ENCODE results near the gene SLC1A1.

The SLC1A1 gene

DNA sequence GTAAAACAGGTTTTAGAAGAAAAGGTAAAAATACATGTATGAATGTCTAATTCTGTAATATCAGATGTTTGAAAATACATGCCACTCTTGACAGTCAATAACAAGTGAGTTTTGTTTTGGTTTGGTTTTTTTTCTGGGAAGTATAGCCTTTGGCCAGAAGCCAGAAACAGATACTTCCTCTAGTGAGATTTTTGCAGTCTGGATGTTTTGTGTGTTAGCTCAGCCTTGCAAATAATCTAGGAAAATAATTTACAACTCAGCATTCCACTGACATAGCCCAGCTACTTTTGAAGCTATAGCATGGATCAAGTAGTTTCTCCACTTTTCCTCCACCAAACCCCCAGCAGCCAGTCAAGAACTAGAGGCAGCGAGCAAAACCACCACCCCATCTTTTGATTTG lies 56.7 kb downstream of the SLC1A1 start:
- DNase-seq: no peak

DNA sequence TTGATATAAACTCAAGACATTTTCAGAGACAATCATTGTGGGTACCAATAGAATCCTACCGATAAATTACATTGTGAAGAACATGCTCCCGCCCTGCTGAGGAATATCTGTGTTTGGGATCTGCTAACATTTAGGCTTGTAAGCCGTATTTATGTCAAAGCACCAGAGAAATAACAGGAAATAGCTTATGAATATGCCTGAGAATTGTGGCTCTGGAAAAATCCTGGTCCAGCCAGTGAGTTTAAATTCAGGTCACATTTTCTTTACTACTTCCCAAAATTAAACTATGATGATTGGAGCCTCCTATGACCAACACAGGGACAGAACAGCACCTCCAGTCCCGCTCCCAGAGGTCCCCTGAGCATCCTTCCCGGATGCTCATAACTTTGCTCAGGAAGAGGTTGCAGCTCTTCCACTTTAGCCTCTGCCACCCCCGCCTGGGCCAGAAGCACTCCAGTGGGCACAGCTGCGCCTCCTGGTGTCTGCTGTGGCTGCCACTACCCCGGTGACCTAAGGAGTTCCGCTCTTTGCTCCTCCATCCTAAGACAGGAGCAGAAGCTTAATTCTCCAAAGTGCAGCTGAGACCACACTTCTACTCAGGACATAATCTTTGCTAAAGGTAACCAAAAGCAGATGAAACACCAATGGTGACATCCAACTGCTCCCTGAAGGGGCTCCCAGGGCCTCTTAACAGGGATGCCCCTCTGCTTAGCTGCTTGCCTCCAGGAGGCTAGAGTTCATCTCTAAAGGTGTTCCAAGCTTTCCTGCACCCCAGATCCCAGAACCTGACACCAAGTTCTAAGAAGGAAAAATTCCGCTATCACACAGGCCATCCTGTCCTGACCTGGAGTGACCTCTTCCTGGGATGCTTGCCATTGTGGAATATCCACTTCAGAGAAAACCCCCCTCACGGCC lies 58.8 kb downstream of the SLC1A1 start:
- DNase-seq: no peak

DNA sequence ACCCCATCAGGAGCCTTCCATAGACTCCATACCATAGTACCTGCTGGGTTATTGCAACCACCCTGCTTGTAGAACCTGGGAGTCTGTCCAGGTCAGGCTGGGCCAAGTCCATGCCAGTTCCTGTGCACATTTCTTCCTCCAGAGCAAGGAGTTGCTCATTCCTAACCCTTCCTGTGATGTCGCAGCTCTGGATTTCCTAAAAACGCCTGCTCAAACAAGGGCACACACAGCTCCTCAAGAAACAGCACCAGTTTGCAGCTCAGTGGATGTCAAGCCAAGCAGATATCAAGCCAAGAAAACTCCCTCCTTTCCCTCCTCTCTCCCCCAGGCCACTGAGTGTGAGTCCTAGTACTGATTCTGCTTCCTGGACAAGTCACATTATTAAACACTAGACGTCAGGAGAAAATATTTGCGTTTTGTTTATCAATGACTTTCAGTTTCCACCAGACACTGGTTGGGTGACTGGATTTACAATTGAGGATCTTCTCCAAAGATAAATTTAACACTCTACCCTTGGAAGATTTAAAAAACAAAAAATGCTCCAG lies 59.6 kb downstream of the SLC1A1 start:
- no peak for DNase-seq

DNA sequence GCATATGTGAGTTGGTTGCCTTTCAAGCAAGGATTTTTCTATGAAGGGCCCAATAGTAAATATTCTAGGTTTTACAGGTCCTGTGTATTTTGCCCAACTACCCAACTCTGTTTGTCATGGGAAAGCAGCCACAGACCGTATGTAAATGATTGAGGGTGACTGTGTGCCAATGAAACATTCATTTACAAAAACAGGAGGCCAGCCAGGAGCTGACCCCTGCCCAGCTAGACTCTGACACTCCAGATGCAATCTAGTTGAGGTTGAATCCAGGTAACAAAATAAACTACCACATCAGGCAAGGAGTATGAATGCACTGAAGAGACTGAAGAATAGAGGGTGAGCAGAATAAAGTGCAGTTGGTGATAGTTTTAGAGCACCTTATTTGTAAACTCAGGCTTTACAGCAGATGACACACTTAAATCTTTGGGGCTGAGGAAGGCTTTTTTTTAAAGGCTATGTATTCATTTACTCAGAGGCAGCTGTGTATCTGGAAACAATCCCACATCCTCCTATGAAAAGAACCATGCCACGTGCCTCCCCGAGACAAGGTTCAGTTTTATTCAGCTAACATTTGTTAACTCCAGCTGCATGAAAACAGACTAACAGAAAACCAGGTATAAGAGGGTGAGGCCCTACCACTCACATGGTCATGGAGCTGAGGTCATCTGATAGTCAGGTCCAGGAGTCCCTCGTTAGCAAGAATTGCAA lies 60.7 kb downstream of the SLC1A1 start:
- DNase-seq: no peak

DNA sequence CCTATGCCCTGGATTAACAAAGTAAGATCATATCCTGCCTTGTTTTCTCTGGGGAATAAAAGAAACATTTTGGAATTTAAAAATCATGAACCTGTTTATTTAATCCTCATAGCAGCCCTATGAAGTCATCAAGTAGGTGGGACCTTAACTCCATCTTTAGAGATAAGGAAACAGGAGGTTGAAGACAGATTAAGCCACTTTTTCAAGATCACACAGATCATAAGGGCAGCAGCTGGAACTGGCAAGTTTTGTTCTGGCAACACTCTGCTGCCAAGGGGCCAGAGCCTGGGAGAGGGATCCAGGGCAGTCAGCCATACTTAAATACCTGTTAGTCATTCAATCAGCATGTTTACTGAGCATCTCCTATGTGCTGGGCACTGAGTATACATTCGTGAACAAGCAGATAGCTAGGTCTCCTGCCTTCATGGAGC lies 63.7 kb downstream of the SLC1A1 start:
- no peak for DNase-seq

DNA sequence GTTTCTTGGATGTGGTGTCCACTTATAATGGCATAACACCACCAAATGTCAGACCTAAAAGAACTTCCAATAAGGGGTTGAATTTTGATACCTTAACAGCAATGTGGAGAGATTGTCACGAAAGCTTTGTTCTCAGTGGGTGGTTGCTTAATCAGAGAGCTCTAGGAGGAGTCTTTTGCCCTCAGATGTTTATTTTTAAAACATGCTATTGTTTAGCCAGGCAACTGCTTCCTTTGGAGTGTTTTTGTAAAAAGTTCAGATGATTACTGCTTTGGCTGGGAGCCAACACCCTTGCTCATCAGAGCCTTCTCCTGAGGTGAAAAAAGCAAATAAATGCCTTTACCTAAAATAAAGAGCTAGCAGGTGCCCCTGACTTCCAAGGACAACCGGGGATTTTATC lies 65.0 kb downstream of the SLC1A1 start:
- no peak for DNase-seq

DNA sequence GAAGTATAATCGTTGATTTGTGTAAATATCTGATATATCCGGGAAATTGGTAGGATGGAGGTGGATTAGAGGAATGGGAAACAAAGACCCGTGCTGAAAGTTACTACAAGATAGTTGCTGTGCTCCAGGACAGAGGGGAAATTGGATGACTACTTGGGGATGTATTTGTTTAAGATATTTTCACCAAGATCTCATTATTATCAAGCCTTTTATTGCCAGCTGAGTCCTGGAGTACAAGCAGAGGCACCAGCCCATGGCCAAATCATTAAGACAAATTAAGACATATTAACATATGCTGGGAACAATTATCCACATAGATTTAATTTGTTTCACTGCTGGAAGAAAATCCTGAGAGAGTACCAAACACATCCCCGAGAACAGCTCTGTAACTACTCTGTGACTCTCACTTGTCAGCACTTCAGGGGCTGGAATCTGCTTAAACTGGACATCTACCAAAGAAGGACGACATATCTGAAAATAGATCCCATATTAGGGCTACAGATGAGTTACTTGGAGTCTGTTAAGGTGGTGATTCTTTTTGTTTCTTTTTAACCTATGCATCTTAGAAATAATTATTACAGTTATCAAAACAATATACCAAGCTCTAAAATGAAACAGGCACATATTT lies 68.2 kb downstream of the SLC1A1 start:
- DNase-seq: no peak

DNA sequence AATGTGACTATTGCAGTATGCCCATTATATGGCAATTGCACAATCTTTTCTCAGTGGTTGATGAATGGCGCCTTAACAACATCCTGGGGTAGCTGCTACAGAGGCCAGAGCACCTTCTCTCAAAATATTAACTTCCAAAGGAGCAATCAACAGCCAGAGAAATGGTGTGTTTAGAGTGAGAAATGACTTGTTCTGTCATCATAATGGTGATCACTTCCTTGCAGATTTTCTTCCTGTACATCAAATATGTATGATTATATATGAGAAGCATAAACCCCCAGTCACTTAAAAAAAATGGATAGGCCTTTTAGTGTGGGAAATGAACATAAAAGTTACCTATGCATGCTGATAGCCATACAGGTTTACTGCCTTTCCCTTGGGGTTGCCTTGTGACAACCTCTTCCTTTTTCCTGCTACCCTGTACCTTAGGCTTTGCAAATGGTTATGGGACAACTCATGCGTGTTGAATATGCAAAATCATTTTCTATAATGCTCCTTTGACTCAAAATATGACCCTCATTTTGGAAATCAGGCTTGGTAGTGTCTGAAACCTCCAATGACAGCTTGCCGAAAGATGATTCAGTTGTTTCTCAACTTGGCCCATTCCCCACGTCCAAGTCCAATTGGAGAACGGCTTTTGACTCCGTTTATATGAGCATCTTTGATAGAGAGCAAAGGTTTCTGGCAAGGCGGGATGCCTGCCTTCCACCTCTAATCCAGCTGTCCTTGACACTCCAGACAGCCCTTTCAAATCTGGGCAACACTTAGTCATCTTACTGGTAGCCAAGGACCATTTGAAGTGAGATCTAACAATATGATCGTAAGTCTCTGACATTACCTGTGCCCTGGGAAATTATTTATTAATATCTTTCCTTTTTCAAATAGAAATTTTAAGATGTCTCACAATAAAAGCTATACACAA lies 69.3 kb downstream of the SLC1A1 start:
- no peak for DNase-seq

DNA sequence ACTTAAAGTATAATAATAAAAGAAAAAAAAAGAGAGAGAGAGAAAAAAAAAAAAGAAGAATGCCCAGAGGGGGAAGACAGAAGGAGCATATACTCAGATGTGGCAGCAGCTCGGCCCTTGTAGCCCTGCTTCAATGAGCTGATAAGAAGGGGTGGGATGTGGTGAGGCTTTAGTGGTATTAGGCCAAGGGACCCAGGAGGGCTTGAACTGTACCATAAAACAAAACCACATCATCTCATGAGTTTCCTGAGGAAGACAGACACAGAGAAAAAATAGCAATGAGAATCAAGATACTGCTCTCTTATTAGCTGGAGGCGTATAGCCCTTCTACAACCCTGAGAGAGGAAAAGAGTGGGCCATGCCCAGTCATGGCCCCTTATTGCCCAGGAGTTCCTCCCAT lies 72.8 kb downstream of the SLC1A1 start:
- no peak for DNase-seq

DNA sequence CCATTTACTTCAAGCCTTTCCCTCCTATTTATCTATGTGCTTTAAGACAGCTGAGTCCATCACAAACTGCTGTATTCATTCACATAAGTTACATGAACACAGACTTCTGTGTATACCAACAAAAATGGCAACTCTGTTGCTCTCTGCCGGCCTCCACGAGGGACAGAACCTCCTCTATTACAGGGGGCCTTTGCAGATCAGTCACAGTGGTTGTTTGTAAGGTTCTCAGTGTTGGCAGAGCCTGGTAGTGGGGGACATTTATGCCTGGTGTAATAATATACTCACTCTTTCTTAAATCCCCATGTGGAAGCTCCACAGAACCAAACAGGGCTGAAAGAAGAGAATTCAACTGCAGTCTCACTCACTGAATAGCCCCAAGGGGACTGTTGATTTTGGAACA lies 76.5 kb downstream of the SLC1A1 start:
- no peak for DNase-seq

DNA sequence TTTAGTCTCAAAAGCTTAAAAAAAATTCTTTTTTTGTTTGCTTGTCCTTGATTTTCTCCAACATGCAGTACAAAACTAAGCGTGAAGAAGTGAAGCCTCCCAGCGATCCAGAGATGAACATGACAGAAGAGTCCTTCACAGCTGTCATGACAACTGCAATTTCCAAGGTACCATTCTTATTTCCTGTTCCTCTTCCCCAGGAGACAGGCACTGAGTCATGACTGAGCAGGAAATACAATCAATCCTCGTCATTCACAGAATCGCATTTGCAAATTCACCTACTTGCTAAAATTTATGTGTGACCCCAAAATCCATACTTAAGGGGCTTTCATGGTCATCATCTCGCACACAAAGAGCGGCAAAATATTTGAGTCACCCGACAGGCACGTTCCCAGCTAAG lies 77.3 kb downstream of the SLC1A1 start:
- DNase-seq: no peak

DNA sequence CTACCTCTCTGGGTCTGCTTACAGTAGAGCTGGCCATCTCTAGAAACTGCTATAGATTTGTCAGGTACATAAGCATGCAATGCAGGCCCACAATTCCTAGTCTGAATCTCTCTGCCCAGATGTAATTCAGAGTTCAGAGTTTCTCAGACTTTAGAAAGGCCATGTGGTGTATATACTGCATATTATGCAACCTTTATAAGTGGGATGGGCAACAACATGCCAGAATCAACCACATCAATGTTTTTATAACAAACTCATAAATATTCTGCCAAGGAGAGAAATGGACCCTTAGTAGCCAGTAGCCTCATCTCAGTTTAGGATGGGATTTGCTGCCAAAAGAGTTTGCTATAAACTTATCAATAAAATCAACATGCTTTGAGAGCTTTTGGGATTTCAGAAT lies 78.8 kb downstream of the SLC1A1 start:
- DNase-seq: no peak

DNA sequence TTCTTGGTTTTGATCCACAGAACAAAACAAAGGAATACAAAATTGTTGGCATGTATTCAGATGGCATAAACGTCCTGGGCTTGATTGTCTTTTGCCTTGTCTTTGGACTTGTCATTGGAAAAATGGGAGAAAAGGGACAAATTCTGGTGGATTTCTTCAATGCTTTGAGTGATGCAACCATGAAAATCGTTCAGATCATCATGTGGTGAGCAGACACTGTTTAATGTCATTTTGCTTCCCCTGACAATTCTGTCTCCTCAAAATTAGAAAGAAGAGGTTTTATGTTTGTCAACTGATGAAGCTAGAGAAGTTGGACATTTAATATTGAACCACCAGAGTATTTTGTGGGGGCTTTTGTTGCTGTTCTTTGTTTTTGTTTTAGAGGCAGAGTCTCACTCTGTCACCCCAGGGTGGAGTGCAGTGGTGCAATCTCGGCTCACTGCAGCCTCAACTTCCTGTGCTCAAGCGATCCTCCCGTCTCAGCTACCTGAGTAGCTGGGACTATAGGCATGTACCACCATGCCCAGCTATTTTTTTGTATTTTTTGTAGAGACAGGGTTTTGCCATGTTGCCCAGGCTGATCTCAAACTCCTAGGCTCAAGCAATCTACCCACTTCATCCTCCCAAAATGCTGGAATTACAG lies 82.0 kb downstream of the SLC1A1 start:
- no peak for DNase-seq

DNA sequence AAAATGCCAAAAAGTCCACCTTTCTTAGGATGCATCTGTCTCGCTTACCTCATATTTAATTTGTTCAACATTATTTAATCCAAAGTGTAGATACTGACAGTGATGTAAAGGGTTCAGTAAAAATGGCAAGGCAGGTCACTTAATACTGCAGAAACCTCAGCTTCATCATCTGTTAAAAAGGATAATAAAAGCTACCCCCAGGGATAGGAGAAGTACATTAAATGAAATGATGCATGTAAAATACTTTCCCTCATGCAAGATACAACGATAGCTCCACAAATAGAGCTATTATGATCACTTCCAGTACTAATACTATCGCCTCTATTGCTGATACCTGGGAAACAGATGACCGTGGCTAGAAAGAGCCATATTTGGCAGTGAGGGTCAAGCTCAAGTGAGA lies 82.9 kb downstream of the SLC1A1 start:
- no peak for DNase-seq

DNA sequence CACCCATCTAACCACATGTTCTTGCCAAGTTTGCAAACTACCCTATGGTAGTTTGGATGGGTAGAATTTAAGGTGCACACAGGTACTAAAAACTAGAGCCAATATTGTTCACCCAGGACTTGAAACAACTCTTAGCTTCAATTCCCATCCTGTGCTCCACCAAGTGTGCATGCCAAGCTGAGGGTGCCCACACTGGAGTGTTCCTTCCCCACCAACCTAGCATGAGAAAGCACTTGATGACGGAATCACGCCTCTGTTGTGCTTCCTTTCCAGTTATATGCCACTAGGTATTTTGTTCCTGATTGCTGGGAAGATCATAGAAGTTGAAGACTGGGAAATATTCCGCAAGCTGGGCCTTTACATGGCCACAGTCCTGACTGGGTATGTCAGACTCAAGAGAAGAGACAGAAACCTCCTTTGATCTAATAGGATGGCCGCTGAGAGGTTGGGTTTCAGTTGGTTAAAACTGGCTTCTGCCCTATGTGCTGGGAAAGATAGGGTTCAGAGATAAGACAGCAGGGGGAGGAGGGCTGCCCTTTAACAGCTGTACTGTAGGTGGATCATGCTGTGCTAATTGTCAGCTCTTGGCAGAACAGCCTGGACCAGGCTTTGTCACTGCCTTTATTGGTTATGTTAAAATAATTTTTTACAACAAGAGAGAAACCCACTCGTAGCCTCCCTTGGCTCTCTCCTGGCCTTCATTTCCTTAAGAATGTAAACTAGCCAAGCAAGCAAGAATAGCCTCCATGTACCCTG lies 83.5 kb downstream of the SLC1A1 start:
- DNase-seq: no peak

DNA sequence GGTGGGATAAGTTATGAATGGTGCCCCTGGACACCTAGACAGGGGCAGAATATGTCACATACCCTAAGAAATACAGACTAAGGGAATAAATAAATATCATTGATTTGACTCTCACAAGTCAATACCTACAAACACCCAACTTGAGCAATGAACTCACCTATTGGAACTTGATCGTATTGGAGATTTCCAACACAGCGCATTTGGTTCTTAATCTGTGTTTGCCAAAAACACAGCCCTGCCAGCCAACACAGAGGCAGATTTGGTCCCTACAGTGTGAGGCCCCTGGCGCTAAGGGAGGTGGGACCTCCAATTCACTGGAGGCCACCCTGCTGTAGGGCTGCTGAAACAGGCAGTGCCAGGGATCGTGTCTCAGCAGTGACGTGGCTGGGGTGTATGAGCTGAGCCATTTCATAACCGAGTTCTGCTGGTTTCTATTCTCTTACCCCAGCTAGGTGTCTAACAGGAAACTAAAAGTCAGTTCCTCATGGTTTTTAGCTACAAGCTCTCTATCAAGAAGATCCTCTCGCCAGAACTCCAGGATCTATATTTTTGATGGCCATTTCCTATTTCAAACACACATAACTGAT lies 84.5 kb downstream of the SLC1A1 start:
- DNase-seq: no peak

DNA sequence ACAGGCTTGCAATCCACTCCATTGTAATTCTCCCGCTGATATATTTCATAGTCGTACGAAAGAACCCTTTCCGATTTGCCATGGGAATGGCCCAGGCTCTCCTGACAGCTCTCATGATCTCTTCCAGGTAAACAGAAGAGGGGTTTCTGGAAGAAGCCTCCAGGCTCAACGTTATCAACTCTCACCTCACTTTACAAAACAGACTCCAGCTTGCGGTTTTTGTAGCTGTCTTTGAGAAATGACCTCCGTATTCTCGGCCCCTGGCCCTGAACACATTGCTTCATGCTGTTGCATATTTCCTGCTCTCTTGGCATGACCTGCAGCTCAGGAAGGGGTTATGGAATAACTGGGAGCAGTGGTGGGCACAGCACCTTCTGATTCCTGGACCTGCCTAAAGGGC lies 85.7 kb downstream of the SLC1A1 start:
- DNase-seq: no peak

DNA sequence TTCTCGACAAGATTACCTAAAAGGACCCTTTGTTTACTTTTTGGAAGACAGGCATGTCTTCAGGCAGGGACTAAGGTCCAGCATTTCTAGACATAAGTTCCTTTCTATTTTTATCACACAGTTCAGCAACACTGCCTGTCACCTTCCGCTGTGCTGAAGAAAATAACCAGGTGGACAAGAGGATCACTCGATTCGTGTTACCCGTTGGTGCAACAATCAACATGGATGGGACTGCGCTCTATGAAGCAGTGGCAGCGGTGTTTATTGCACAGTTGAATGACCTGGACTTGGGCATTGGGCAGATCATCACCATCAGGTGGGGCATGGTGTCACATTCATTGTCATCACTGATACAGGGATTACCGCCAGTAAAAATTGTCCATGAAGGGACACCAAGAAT lies 86.2 kb downstream of the SLC1A1 start:
- no peak for DNase-seq

DNA sequence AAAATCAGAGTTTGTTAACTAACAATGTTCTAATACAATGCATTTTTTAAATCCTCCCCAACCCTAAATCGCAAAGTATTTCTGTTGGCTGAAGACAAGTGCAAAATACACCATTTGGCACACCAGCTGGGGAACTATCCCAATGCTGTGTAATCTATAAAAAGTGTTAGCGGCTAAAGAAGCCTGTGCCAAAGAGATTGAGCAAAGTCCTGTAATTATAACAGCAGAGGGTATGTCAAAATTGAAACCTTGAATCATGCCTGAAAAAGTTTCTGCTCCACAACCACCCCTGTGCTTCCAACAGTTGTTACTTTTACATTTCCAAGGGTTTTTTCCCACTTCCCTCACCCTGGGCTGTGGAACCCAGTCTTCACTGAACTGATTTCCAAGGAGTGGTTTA lies 88.7 kb downstream of the SLC1A1 start:
- DNase-seq: no peak

DNA sequence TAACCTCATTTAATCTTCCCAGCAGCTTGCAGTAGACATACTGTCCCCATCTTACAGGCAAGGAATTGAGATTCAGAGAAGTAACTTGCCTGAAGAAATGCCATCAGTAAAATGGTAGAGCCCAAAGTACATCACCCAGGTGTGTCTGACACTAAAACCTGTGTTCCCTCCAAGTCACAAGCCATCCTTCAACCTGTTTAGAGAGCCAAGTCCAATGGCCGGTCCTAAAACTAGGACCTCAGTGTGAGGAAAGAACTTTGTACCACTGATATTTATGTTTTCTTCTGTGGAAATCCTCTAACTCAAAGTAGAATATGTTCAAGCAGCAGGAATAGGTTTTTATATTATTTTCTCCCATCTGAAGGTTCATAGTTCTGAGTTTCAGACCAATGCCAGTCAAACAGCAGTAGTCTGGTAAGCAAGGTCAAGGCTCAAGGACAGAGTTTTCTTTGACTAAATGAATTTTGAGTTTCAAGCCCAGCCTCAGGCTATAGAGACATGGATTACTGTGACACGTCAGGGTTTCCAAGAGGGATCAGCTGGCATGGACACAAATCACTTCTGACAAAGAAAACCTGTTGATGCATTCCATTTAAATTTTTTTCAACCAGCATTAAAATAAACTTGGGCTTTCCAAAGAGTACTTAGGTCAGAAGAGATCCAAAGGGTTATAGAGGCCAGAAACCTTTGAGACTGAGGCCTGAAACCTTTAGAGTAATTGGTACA lies 90.9 kb downstream of the SLC1A1 start:
- no peak for DNase-seq

Measured in activated T-cell treated with anti-CD3 and anti-CD28 coated beads, Interleukin-2, amount 50 U/mL, for 1 hour (primary cell).